HS-5 (cell line): Measurements from ENCODE around the gene FAM241B.

ENCODE experiments used
- DNase-seq: peaks from one replicate; pipeline ENCODE4 v3.0.0-alpha.2; 2012; ENCODE audit warnings: low read depth

The FAM241B gene

DNA sequence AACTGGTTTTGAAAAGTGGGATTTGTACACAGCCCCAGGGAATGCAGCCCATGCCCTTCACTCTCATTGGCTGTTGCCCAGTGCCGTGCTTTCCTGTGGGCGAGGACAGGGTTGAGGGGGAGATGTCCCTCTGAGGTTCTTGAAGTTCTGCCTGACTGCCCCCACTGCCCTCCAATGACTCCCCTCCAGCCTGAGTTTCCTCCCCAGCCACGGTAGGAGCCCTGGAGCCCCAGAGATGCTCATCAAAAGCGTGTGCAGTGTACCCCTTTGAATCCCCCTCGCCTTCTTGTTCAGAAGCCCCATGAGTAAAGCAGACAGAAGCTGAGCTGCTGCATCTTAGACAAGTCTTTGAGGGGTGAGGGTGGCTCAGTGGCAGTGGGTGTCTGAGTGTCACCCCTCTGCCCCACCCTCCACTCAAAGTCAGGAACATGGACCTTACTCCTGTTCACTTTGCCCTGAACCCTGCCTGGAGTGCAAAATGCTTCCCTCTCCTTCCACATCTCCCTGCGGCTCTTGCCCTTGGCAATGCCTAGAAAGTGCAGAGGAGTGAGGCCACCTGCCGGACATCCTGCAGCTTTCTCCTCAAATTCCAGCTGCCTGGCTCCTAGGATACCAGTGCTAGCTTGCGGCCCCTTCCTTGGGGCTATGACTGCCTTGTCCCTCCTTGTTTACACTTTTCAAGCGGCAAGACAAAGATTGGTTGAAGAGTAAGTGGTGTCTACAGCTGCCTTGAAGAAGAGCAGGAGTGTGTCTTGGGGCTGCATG, 19.9 kb downstream of the FAM241B start:
- no peak for DNase-seq

DNA sequence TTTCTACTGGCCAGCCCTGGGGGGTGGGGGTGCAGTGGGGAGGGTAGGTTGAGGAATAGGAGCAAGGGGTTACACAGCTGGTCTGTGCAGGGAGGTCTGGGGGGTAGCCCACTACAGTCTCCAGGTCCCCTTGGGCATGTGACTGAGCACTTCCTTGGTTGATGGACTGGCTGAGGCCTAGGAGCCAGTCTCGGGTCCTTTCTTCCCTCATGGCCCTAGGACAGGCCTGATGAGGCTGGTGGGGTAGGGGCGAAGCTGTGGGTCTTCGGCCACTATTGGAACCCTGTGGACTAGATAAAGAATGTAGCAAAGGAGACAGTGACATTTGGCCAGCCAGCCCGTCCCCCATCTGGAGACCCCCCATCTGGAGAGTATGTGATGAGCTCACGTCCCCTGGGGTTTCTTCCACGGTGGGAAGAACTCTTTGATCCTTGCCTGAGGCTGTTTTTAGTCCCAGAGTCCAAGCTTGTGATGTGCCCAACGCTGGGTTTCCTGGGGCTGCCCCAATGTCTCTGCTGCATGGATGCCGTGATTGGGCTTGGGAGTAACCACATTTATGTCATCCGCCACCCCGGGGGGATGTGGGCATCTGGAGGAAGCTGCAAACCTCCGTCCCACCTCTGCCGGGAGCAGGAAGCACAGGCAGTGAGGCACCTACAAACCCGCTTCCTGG, 20.7 kb downstream of the FAM241B start:
- DNase-seq: no peak

DNA sequence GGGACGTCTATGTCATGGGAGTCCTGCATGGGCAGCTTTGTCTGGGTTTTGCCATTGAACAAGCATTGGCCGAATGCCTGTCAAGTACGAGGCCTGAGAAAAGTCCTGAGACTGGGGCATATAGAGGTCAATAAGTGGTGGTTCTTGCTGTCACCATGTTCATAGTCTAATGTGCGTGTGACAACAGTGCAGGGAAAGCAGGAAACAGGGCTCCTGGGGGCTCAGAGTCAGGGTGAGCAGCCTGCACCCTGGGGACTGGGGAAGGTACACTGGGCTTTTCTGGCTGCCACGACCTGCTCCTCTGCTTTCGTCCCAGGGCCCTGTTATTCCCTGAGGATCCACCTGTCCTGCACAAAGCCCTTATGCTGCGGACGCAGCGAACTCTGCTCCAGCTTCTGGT, 21.3 kb downstream of the FAM241B start:
- DNase-seq: no peak

DNA sequence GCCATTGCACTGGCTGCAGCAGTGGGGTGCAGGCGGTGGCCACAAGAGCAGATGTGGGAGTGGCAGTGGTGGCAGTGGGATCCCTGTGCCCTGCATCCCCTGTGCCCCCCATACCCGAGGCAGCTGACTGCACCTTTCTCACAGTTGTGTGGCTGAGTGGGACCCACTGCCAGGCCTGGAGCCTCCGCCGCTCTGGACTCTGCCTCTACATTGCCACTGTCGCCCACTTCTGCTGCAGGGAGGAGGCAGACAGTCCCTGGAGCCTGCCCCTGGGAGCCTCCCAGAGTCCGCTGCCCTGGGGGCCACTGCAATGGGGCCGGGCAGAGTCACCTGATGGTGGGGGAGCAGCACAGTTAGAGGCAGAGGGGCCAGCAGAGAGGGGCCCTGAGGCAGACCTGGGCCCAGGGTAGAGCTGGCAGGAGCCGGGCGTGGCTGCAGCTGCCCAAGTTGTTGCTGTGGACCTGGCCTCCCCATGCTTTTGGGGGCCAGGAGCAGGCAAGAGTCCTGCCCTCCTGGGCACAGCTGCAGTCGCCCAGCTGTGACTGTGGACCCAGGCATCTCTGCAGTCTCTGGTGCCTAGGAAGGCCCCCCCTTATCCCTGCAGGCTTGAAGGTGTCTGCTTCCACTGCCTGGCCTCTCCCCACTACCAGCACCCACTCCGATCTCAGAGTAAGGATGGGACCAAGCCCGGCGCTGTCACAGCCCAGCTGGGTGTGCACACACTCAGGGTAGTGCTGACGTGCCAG, 22.2 kb downstream of the FAM241B start:
- DNase-seq: no peak

DNA sequence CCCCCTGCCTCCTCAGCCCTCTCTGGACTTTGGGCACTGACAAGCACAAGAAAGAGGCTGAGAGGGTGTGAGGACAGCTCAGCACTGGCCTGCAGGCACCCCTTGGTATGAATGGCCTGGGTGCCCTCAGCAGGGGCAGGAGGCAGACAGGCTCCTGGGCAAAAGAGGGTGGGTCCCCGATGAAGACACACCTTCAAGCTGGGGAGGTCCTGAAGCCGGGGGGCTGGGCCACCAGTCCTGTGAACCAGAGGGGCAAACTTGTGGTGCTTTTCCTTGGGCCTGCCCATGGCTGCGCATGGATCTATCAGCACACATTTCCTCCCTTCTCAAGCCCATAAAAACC, 22.8 kb downstream of the FAM241B start:
- DNase-seq: no peak

DNA sequence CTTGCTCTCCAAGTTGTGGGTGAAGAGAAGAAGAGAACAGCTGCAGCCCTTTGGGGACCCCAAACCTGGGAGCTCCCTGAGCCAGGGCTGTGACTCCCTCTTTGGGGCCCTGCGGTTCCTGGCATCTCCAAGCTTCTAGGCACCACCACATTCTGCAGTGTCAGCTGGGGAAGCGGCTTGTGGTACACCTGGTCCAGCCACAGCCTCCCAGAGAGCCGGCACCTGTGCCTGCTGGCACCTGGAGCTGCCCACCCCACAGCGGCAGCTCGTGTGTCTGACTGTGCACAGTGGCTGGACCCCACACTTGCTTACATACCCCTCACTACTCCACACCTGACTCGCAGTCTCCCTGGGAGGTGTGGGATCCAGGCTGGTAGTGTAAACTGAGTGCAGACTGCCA, 23.5 kb downstream of the FAM241B start:
- no peak for DNase-seq

DNA sequence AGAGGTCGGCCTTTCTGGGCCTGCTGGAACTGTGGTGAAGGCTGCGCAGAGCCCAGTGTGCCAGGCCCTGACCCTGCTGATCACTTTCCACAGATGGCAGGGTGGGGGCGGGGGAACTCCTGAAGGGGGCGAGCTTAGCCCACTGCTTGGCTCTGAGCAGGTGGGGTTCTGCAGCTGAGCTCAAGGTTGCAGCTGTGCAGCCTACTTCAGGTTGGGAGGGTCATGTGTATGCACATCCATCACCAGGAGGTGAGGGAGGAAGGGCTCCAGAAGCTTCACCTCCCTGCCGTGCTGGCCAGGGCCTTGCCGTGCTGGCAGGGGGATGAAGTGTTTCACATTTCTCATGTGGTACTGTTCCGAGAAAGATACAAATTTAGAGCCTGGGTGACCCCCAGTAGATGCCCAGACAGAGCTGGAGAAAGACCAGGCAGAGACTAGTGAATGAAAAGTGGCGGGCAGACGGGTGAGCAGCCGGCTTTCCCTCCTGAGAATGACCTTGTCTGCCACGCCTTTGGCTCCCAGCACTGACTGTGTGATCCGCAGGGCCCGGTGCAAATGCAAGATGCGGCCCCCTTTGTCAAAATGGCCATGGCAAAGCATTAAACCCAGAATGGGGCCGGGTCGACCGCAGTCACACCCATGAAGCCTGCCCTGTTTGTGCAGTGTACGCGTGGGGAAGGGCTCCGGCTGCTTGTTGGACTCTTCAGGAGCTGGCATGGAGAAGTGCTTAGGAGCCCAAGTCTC, 25.2 kb downstream of the FAM241B start:
- DNase-seq: no peak

DNA sequence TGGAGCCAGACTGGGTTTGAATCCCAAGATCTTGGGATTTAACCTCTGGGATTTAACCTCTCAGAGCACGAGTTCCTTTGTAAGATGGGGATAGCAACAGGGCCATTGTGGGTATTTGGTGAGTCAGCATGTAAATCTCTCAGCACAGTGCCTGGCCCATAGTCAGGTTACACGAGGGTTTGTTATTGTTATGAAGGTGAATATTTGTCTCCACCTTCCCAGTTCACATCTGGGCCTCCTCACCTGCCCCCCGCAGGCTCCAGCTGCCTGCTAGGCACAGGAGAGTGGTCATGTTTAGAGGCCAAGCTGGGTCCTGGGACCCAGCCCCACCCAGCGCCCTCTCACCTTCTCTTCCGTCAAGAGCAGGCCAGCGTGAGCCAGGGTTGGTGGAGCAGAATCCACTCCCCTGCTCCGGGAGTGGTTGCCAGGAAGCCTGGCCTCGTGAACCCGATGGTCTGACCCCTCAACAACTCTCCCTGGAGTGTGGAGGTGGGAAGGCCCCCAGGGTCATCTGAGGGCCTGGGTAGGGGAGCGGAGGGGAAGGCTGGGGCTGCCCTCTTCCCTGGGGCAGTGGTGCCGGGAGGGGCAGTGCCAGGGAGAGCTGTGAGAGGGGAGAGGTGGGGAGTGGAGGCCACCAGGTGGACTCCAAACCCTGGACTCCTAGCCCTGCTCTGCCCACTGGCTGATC, 26.0 kb downstream of the FAM241B start:
- DNase-seq: no peak

DNA sequence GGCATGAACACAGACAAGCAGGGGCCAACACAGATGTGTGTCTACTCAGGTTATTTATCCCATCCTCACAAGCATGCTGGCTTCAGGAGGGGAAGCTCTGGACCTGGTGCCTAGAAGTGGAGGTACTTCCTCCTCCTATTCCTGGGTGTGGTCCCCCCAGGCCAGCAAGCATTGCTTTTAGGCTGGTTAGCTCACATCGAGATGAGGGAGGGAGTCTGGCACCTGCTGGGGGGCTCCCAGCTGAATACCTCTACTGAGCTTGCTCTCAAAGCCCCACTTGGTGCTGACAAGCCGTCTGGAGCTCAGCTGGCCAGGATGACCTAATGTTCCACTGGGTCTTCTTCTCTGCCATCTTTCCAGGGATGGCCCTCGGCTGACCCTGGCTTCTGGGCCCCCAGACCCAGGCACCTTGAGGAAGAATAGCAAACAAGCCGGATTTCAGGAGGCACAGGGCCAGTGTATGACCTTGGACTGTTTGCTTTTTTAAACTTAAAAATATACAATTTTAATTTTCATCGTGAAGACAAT, 26.8 kb downstream of the FAM241B start:
- DNase-seq: no peak

DNA sequence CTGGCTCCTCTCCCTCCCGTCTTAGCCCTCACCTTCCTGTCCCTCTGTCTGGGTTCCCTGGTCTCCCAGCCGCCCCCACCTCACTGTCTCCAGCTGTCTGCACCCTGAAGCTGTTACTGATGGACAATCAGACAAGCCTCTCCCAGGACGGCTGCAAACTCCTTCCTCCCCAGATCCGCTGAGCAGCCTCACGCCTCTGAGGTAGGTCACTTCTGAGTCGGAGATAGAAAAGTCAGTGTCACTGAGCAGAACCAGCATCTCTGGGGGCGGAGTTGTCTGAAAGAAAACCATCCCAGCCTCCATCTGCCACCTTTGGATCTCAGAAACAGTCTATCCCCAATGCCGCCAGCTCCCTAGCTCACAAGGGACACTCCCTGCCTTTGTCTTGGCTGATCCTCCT, 27.4 kb downstream of the FAM241B start:
- DNase-seq: no peak

DNA sequence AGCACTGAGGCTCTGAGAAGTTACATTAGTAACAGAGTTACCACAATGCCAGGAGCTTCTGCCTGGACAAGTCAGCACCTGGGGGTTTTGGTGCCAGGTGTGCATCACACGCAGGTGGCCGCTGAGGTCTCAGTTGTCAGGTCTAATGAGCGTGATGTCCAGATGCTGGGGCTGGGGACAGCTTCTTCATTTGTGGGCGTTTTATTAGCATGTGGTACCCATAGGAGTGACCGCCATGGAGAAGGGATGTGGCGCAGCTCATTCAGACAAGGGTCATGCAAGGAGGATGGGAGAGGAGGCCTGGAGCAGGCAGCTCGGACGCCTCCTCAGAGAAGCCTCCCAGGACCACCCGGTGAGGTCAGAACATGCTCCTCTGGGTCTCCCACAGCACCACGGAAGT, 27.8 kb downstream of the FAM241B start:
- DNase-seq: no peak

DNA sequence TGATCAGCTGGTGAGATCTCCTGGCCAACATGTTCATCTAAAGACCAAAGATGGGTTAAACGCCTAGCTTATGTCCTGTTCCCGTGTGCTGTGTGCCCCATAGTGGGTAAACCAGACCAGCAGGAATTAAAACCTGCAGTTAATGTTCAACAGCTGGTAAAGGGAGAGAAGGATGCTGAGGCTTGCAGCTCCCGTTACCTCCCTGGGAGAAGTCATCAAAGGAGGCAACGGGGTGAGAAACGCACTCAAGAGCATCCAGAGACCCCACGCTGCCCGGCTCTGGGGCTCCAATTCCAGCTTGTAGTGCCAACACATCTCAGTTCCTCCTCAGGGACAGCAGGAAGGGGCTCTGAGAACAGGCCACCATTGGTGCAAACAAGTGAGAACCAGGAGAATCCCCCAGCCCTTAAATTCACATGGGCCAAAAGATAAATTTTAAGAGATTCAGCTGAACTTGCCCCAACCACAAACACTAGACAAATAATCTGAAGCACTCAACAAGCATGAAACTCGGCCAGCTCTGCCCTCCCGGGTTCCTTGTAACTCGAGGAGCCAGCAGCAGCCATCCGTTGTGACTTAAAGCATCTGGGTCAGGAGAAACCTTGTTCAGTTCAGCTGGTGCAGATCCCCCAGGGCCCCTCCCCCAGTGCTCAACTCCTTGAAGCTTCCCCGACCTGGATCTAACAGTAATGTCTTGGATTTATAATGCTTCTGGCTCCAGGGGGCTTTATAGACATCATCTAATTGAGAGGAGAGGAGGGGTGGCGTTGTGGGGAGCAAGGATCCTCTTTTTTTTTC, 29.4 kb downstream of the FAM241B start:
- DNase-seq: no peak

DNA sequence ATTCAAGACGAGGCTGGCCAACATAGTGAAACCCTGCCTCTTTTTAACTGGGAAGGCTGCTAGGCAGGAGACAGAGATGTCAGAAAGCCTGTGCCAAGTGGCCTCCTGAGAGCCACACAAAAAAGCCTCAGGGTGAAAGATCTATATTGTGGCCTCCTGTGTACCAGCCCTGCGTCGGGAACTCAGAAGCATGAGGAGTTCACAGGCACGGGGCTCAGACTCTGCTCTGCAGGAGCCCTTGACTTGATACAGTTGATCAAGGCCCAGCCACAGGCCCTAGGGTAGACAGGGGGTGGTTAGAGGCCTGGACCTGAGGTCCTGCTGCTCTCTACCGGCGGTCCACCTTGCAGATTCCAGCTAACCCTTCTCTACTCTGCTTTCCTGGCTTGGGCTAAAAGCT, 30.2 kb downstream of the FAM241B start:
- no peak for DNase-seq

DNA sequence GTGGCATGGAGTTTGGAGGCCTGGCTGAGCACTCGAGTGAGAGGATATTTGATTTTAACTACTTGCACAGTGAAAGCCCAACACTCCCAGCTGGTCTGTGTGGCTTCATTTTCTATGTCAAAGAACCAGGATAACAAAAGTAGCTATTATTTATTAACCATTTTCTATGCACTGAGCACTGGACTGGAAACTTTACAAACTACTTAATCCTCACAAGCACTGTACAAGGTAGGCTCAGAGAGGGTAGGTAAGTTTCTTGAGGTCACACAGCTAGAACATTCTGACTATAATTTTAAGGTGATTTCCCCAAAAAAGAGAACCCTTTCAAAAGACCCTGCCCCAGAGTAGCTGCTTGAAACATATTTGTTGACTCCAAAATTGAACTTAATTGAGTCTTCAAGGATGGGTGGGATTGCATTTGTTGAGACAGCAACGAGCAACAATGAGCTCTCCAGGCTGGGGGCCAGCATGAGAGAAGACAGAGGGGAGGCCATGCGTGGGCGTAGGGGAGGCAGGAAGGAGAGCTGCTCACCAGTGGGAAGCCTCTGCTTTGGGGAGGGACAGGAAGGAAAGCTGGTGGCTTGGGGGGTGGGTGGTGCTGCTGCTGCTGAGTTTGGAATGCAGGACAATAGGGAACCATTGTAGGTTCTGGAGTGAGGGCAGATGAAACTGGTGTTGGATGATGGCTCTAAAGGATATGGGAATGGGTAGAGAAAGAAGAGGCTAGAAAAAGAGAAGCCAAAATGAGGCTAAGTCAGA, 31.5 kb downstream of the FAM241B start:
- no peak for DNase-seq

DNA sequence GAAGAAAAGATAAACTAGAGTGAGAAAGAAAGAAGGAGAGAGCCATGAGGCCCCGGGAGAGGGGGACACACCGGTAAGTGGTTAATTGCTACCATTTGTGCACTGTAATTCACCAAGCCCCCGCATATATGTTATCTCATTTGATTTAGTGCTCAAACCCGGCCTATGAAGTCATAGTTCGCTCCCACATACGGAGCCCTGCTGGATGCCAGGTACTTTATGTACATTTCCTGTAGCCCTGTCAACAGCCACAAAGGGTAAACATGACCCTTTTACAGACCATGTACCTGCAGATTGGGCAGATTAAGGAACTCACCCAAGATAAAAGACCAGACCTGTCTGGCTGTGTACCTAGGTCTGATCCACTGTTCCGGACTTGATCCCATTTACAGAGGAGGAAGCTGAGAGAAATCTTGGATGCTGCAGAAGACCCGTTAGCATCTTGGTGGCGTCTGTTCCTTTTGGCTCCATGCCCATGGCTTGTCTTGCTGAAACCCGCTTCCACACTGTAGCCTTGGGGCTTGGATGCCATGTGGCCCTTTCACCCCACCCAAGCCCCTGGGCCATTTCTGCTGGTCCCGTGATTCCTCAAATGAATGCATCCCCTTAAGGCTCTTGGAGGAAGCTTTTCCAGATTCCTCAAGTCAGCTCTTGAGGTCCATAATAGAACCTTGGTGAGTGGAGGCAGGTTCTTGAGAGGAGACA, 32.3 kb downstream of the FAM241B start:
- no peak for DNase-seq

DNA sequence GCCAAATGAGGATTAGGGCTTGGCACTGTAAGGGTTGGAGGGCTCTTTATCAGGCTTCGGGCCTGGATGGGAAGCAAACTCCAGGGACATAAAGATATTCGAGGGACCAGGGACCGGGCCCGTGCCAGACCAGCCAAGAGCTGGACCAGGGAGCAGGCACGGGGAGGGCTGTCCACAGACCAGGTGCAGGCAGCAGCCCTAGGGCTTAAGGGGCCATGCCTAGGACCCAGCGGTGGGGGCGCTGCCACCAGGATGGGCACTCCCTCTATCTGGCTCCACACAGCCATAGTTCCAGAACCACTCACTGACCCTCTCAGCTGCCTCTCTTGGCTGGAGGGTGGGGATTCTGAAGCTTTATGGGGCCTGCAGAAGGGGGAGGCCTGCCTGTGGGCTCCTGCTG, 32.9 kb downstream of the FAM241B start:
- DNase-seq: no peak

DNA sequence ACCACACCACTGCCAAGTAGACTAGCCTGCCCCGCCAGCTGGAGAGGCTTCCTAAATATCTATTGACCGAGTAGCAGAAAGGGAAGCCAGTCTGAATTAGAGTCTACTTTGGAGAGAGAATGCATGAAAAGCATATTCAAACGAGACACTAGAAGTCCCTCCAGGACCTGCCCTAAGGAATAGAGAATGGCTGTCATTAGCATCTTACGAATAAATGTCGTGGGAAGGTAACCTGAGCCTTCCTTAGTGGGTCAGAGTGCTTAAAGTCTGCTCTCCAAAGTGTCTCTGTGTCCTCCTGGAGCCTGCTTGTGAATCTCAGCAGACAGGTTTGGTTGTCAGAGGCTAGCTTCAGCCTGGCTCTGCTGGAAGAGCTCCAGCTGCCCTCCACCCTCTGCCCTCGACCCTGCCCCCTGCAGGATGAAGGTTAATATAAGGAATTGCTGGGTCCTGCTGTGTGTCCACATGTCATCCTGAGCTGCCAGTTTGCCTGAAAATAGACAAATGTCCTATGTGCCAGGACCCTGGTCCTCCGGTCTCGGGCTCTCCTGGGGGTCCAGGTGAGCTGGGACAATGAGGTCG, 33.4 kb downstream of the FAM241B start:
- DNase-seq: no peak

DNA sequence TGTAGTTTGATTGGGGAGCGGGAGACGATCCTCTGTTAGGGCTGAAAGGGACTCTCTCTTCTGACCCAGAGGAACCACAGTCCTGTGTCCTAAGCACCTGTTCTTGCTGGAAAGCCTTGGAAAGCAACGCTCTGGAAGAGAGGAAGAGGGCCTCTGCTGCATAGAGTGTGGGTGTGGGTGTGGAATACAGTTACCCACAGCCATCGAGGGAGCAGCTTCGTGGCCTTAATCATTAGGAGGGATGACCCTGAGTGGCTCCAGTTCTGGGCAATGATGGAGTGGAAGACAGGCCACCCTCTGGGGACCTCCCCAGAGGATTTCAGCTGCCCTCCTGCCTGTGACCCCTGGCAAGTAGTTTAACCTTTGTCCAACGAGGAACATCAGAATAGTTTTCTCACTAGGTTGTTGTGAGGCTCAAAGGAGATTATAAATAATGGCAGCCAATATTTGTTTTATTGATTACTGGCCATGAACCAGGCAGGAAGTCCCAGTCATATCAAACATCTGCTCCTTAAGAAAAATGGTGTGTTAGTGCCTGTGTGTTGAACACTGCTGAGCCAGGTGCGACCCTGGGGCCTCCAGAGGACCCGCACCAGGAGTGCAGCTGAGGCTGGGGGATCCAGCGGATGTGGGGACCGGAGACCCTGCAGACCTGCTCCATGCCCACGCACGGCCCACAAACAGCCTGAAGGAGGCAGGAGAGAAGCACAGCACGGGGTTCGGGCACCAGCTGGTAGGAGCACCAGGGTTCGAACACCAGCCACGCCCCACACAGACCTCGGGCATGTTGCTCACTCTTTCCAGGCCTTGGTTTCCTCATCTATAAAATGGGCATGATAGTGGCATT, 35.6 kb downstream of the FAM241B start:
- DNase-seq: no peak
